ENCODE results near the gene HTR2C.
"Not testable (repeated sequence)": the region's sequence is repeated elsewhere in the genome, so short reads cannot be mapped to it uniquely, and the experiment has no call there.

Gene HTR2C

GRCh38 chrX:114583646-114584374 is at the start of gene HTR2C:
Gene HTR2C (plus strand): TSS chrX:114584086. CDS start chrX:114726937, 142,851 bp downstream.
- in situ Hi-C loops (cut with HindIII; ENCODE audit: low sequenced_read_pairs): no loop called here

- in situ Hi-C loops (cut with HindIII; ENCODE audit: low sequenced_read_pairs): no loop called here
Observed at GRCh38 chrX:114580336-114580735, 3.5 kb upstream of the HTR2C start.

DNA sequence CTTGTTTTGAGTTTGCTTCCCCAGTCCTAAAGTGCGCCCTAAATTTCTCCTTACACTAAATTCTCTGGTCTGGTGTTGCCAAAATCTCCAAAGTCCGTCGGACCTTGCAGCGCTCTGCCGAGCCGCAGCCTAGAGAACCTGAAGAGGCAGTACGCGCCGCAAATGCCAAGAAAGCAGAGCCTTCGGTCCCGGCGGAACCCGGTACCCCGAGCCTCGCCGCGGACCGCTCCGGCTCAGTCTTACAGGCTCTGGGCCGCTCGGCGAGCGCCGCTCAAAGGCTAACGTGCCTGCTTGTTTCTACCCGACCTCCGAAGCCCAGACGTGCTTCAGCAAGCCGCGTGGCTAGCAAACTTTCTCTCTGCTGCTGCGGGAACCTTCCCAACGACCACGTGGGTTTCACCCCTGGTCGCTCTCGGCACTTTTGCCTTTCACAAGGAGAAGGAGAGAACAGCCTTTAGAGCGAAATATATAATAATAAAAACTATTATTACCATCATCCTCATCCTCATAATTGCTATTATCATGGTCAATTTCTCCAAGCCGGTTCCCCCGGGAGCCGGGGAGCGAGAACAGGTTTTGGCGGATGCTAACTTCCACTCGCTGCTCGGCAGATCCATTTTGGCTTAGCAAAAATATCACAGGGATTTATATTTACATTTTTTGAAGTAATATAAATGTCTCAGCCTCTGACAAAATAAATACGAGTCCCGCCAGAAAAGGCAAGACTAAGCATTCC is 2.2 kb upstream of the HTR2C start:
- in situ Hi-C loops (cut with HindIII; ENCODE audit: low sequenced_read_pairs): no loop called here

DNA sequence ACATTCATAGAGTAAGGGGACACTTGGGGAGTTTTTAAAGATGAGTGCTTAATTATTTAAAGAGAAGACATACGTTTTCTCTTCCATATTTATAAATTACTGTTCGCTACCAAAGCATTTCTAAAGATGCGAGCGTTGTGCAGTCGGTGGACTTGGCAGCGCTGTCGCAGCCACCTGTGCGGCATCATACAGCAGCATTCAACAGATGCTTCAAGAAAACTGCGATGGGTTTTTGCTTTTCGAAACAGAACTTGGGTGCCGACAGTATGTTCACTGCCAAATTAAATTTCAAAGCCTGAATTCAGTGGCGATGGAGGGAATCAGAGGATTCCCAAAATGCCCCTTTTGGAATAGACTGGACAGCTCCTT is 1.6 kb upstream of the HTR2C start:
- in situ Hi-C loops (cut with HindIII; ENCODE audit: low sequenced_read_pairs): no loop called here

DNA sequence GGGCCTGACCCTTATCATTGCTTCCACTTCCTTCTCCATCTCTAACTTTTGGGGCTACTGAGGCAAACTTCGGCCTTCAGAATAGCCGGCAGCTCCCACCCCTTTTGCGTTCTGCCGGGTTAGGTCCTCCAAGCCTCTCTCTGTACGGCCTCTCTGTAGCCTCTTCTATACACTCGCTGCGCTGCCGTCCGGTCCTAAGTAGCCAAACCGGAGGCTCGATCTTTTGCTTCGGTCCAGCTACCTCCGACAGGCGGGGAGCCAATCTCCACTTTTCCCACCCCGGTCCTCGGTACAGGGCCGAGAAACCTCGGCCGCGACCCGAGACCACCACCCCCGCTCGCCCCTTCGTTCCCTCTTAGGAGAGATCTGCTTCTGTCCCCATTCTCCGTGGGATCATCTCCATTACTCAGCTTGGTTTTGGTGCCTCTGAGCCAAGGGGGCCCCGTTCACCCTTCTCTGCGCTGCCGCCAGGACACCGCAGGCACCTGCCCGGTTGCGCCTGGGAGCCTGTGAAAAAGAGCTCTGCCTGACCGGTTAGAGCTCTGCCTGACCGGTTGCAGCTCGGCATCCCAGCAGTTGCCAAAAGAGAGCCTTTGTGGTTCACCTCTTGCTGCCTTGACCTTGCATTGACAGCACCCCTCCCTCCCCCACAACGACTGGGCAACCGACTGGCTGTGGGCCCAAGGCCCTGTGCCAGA is 1.0 kb upstream of the HTR2C start:
- in situ Hi-C loops (cut with HindIII; ENCODE audit: low sequenced_read_pairs): no loop called here

GRCh38 chrX:114584375-114584943 is 573 bp downstream of the HTR2C start:
- in situ Hi-C loops (cut with HindIII; ENCODE audit: low sequenced_read_pairs): no loop called here

DNA sequence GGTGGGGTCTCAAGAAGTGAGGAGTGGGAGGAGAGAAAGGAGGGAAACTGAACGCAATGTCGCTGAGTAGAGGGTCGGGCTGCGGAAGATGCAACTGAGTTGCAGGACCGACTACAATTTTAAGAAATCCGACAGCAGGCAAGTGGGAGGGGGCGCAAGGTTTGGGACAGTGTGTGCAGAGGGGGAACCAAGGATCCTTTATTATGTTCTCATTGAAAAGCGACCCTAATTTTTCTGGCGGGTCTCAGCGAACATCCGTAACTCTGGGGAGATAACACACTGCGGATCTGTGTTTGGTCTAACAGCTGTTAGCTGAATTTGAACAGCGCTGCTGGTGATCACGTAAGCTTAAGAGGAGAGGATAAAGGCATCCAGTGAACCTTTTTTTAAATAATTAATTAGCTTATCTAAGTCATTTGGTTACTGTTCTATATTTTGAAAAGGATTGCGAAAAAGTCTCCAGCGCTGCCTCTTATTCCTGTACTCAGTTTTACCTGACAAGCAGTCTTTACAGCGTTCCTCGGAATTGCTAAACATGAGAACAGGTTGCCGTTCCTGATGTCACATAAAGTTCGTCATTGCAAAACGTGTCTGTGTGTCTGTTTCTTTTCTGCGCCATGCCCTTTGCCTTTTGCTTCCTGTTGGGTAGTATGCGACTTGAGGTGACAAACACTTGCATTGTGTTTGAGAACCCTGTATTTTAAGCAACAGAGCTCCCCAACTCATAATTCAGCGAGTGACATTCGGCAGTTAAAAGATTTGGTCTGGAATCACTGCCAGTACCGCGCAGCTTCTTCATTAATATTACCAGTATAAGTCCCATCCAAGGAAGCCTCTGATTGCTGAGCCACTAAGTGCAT is 1.3 kb downstream of the HTR2C start:
- in situ Hi-C loops (cut with HindIII; ENCODE audit: low sequenced_read_pairs): no loop called here

GRCh38 chrX:114591121-114591520 is 7.2 kb downstream of the HTR2C start:
- in situ Hi-C loops (cut with HindIII; ENCODE audit: low sequenced_read_pairs): no loop called here

GRCh38 chrX:114599305-114599704 is 15.4 kb downstream of the HTR2C start:
- in situ Hi-C loops (cut with HindIII; ENCODE audit: low sequenced_read_pairs): no loop called here

DNA sequence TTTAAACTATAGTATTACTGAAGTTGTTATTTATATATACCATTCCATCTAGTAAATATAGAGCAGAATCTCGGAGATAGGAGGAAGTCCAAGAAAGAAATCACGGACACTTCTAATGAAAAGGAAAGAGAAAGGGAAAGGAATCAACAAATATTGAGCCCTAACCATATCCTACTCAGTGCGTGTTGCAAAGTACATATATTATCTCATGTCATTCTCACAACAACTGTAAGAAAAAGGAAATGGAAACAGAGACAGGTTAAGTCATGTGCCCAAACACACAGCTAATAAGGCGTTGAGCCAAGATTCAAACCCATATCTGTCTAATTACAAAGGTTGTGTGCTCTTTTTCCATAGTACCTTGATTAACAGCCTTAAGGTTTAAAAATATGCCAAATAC is 16.0 kb downstream of the HTR2C start:
- in situ Hi-C loops (cut with HindIII; ENCODE audit: low sequenced_read_pairs): no loop called here

DNA sequence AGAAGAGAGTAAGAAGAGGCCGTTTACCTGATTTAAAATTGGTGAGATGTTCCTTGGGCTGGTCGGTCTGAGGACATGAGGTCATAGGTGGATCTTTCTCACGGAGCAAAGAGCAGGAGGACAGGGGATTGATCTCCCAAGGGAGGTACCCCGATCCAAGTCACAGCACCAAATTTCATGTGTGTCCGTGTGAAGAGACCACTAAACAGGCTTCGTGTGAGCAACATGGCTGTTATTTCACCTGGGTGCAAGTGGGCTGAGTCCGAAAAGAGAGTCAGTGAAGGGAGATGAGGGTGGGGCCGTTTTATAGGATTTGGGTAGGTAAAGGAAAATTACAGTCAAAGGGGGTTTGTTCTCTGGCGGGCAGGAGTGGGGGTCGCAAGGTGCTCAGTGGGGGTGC is 22.7 kb downstream of the HTR2C start:
- in situ Hi-C loops (cut with HindIII; ENCODE audit: low sequenced_read_pairs): not testable (repeated sequence)

DNA sequence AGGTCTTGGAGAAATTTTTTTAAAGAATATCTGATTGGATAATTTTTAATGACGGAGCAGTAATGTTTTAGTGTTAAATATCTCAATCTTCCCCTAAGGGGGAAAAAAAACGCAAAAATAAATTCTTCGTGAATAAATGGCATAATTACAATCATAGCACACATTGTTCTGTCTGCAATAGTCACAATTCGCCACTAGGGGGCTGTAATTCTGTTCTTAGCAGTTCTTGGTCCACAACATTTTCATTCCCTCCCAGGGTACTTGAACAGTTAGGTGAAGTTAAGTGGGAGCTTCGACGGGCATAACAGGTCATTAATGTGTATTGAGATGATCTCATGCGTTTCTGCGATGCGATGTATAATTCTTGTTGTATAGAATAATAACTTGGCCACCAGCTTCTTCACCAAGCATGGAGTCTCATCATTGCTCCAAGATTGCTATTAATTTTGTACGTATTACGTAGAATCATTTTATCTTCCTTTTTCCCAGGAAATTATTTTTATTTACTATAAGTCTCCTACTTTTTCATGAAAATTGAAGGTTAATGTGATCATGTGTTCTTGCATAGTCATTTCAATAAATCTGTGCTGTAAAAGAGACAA is 27.2 kb downstream of the HTR2C start:
- in situ Hi-C loops (cut with HindIII; ENCODE audit: low sequenced_read_pairs): no loop called here

DNA sequence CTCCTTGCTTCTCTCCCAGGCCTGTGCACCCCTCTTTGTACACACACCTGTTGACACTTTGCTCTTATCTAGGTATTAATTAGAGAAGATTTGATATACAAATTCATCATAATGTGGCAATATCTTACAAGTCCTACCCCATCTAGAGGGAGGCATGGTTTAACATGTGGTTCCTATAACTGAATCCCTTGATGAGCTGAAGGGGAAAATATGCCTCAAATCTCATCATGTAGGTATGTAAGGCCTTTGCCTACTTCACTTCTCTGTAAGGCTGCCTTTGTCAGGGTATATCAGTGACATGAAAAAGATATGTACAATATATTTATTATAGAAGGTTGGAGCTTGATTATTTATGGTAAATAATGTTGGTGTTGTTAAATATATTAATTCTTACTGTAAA is 31.9 kb downstream of the HTR2C start:
- in situ Hi-C loops (cut with HindIII; ENCODE audit: low sequenced_read_pairs): no loop called here

DNA sequence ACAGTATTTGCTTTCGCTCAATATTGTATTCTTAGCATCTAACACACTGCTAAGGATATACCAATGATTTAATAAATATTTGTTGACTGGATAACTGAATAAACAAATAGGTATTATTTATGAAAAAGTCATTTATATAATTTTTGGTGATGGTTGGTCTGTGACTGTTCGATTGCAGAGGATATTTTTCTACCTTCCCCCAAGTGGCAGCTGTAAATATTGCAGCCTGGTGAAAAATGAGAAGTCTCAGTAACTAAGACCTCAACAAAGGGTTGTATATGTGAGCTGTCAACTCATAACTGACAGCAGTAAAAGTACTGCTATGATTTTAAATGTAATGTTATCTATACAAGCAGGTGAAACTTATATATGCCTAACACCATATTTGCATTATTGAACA is 36.0 kb downstream of the HTR2C start:
- in situ Hi-C loops (cut with HindIII; ENCODE audit: low sequenced_read_pairs): loop anchor here (5.0 kb wide), 1 partner anchor 48 kb away; no protein-coding TSS in a partner anchor

GRCh38 chrX:114626323-114626722 is 42.4 kb downstream of the HTR2C start:
- in situ Hi-C loops (cut with HindIII; ENCODE audit: low sequenced_read_pairs): no loop called here

DNA sequence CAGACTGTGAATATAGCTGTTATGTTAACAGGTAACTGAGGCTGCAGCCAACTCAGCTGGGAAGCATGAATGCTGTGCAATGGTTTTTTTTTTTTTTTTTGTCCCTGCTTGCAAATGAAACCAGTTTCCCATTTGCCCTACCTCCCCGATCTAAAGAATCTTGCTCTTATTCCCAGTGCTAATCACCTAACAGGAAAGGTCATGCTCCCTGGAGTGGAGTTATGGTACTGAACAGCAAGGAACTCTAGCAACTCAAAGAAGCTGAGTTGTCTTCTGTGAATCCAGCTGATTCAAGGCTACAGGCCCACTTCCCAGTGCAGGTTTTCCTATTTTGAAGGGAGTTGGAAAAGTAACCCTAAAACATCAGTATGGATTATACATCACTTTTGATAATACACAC is 52.1 kb downstream of the HTR2C start:
- in situ Hi-C loops (cut with HindIII; ENCODE audit: low sequenced_read_pairs): no loop called here

DNA sequence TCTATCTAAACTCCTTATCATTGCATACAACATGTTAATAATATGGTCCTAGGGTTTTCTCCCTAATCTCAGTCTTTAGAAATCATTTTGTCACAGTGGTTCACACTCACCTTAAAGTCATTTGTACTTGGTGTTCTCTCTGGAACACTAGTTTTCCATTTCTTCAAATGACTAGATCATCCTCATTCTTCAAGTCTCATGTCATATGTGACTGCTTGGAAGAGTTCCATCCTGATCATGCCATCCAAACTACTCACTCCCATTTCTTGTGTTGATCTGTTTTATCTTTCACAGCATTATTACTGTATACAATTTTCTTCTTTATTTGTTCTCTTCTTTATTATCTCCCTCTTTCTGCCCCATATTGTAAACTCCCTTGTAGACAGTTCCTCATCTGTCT is 66.5 kb downstream of the HTR2C start:
- in situ Hi-C loops (cut with HindIII; ENCODE audit: low sequenced_read_pairs): no loop called here

DNA sequence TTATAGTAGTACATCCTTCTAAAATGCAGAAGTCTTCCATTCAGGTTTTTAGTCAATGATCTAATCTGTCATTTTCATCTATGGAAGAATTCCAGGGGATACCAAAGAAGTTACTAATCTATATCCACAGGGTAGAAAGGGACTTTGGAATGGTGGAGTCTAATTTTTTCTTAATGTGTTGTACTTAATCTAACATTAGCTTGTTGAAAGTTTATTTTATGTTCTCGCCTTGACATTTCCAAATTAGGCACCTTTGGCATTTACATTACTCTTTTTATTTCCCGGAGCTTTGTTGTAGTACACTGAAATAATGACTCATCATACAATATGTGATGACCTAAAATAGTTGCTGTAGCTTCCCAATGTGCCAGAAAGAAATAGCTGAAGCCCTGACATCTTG is 91.5 kb downstream of the HTR2C start:
- in situ Hi-C loops (cut with HindIII; ENCODE audit: low sequenced_read_pairs): no loop called here

GRCh38 chrX:114700533-114700932 is 116.6 kb downstream of the HTR2C start:
- in situ Hi-C loops (cut with HindIII; ENCODE audit: low sequenced_read_pairs): not testable (repeated sequence)

GRCh38 chrX:114709406-114709805 is 125.5 kb downstream of the HTR2C start:
- in situ Hi-C loops (cut with HindIII; ENCODE audit: low sequenced_read_pairs): no loop called here

All from endothelial cell of hepatic sinusoid (primary cell).